Gastroesophageal sphincter (tissue), 4 donors: ENCODE data around the gene TOM1L2. TPM values are rescaled to one million over a fixed set of nuclear protein-coding genes. Genes with fewer than 3 reads are reported as not detected.

Experiments used
- ATAC-seq: fragments of 150-250 bp; one replicate; pipeline ENCODE4 v1.9.1; 2016; ENCODE audit warnings: mild to moderate bottlenecking, moderate library complexity
- H3K27ac ChIP-seq, 4 donors: fragments of 200-600 bp; sonication (generic) in 3 of 4; 1 replicate in 3 of 4; 2 replicates in 1 of 4; pipeline ENCODE4 v1.5.1; 2016 to 2019
- H3K27me3 ChIP-seq: fragments of 200-600 bp; sonication (generic); one replicate; pipeline ENCODE4 v1.5.1; 2019
- H3K36me3 ChIP-seq, 2 donors: fragments of 200-600 bp; sonication (generic); one replicate each; pipeline ENCODE4 v1.5.1; 2019; ENCODE audit warnings: control low read depth in 1 of 2
- H3K4me1 ChIP-seq, 3 donors: fragments of 200-600 bp; sonication (generic); 1 replicate in 2 of 3; 2 replicates in 1 of 3; pipeline ENCODE4 v1.5.1; 2016 to 2019; ENCODE audit warnings: control low read depth in 2 of 3
- H3K4me3 ChIP-seq, 2 donors: fragments of 200-600 bp; sonication (generic); one replicate each; pipeline ENCODE4 v1.5.1; 2019; ENCODE audit warnings: mild to moderate bottlenecking in 1 of 2, moderate library complexity in 1 of 2
- H3K9me3 ChIP-seq, 3 donors: fragments of 200-600 bp; sonication (generic); one replicate each; pipeline ENCODE4 v1.5.1; 2017 to 2019; ENCODE audit warnings: control low read depth in 2 of 3
- CTCF ChIP-seq, 4 experiments: fragments of 200-600 bp in 2 of 4; fragments of 450-650 bp in 2 of 4; sonication (generic) in 1 of 4; IDR thresholded peaks; one replicate each; pipeline ENCODE4 v1.5.1; 2017 to 2019; ENCODE audit warnings: antibody characterized with exemption in 4 of 4, mild to moderate bottlenecking in 2 of 4, moderate library complexity in 2 of 4
- EP300 ChIP-seq: sonication (generic); formaldehyde crosslinking; IDR thresholded peaks from one replicate; pipeline ENCODE4 v1.6.1; 2017; ENCODE audit warnings: antibody characterized with exemption, mild to moderate bottlenecking
- POLR2A ChIP-seq, 2 donors: fragments of 450-650 bp; IDR thresholded peaks; one replicate each; pipeline ENCODE4 v1.6.1; 2017; ENCODE audit warnings: antibody characterized with exemption in 2 of 2, mild to moderate bottlenecking in 2 of 2, moderate library complexity in 1 of 2
- POLR2AphosphoS5 ChIP-seq: sonication (generic); formaldehyde crosslinking; IDR thresholded peaks from one replicate; pipeline ENCODE4 v1.6.1; 2017; ENCODE audit warnings: antibody characterized with exemption
- WGBS, 2 donors: methylation state at CpG; one replicate each; pipeline ENCODE4 v1.1.5; 2018; ENCODE audit warnings: low coverage in 1 of 2; 5-methylcytosine and 5-hydroxymethylcytosine counted together
- total RNA-seq, 4 donors: library from RNA; depleted of rRNA; stranded (reverse); fragments of >200 nt; gene quantifications; one replicate each; pipeline ENCODE4 v1.1.0, GENCODE V29; 2016

TOM1L2 gene
- total RNA-seq, 4 donors from 2014 or later, result 49.6 to 88.9 (median 74.8) TPM

GRCh38 chr17:17807440-17807839 is 164.8 kb downstream of the TOM1L2 start:
- peak overlapping the region in 1 of 4 donors; percentile 21 for H3K27ac ChIP-seq
- TF ChIP-seq POLR2AphosphoS5, result no peak
- no peak for TF ChIP-seq CTCF (IDR thresholded peaks at IDR 0.05)
- TF ChIP-seq POLR2A (IDR thresholded peaks at IDR 0.05), result no peak
- no peak for TF ChIP-seq EP300
- no CpG with 5 or more reads among the region's 5 CpGs for WGBS, 2 donors
- peaks cover 0 to 39% (median 10%) of the 10 kb centered on the region in 3 donors for H3K4me1 ChIP-seq
- no peaks in the 10 kb centered on the region for H3K27me3 ChIP-seq
- ATAC-seq, result no peak
- H3K4me3 ChIP-seq, result no peak overlapping the region
- no peaks in the 10 kb centered on the region for H3K9me3 ChIP-seq
- H3K36me3 ChIP-seq, result peaks cover 0 to 40% of the 10 kb centered on the region in 2 donors

GRCh38 chr17:17806611-17807274 is 165.5 kb downstream of the TOM1L2 start:
- Histone ChIP-seq H3K9me3 (no peaks in the 10 kb centered on the region), H3K36me3 (peaks cover 0 to 45% of the 10 kb centered on the region in 2 donors), H3K27ac (peak overlapping the region in 1 of 4 donors; percentile 21), H3K27me3 (no peaks in the 10 kb centered on the region), H3K4me3 (no peak overlapping the region), H3K4me1 (peaks cover 0 to 32% (median 5%) of the 10 kb centered on the region in 3 donors)
- 80% methylated on average over 1 of the region's 17 CpGs; no CpG with 5 or more reads in 1 of the 2 donors for WGBS, 2 donors
- TF ChIP-seq EP300 (no peak), POLR2AphosphoS5 (no peak), CTCF (IDR thresholded peaks at IDR 0.05) (no peak), POLR2A (IDR thresholded peaks at IDR 0.05) (no peak)
- no peak for ATAC-seq

- Histone ChIP-seq H3K36me3 (peaks cover 0 to 47% of the 10 kb centered on the region in 2 donors), H3K9me3 (no peaks in the 10 kb centered on the region), H3K27me3 (no peaks in the 10 kb centered on the region), H3K27ac (peak overlapping the region in 1 of 4 donors; percentile 7), H3K4me3 (no peak overlapping the region), H3K4me1 (peaks cover 0 to 25% (median 0%) of the 10 kb centered on the region in 3 donors)
- no peak for ATAC-seq
- TF ChIP-seq EP300 (no peak), POLR2AphosphoS5 (no peak), CTCF (IDR thresholded peaks at IDR 0.05) (no peak), POLR2A (IDR thresholded peaks at IDR 0.05) (no peak)
- WGBS, 2 donors, result 73 to 87% methylated on average over 2 of the region's 4 CpGs
These were observed 166.2 kb downstream of the TOM1L2 start for GRCh38 chr17:17806035-17806434.

GRCh38 chr17:17805575-17805974 is 166.6 kb downstream of the TOM1L2 start:
- WGBS, 2 donors, result 62 to 89% methylated on average over 3 to 5 of the region's 9 CpGs
- no peak for ATAC-seq
- peaks cover 0 to 24% (median 0%) of the 10 kb centered on the region in 3 donors for H3K4me1 ChIP-seq
- H3K27me3 ChIP-seq, result no peaks in the 10 kb centered on the region
- H3K27ac ChIP-seq, result peak overlapping the region in 1 of 4 donors; percentile 7
- H3K9me3 ChIP-seq, result no peaks in the 10 kb centered on the region
- no peak overlapping the region for H3K4me3 ChIP-seq
- TF ChIP-seq EP300 (no peak), POLR2A (IDR thresholded peaks at IDR 0.05) (no peak), POLR2AphosphoS5 (no peak), CTCF (IDR thresholded peaks at IDR 0.05) (no peak)
- peaks cover 0 to 47% of the 10 kb centered on the region in 2 donors for H3K36me3 ChIP-seq

- TF ChIP-seq POLR2A (IDR thresholded peaks at IDR 0.05), result no peak
- no peak for TF ChIP-seq POLR2AphosphoS5
- no peak for TF ChIP-seq CTCF (IDR thresholded peaks at IDR 0.05)
- TF ChIP-seq EP300, result no peak
- no peak for ATAC-seq
- Histone ChIP-seq H3K9me3 (no peaks in the 10 kb centered on the region), H3K27ac (no peak overlapping the region), H3K27me3 (no peaks in the 10 kb centered on the region), H3K4me3 (no peak overlapping the region), H3K36me3 (peaks cover 0 to 53% of the 10 kb centered on the region in 2 donors), H3K4me1 (peaks cover 0 to 24% (median 0%) of the 10 kb centered on the region in 3 donors)
- WGBS, 2 donors, result 94 to 100% methylated on average over 2 of the region's 3 CpGs
These were observed 168.2 kb downstream of the TOM1L2 start for GRCh38 chr17:17804007-17804406.
